HCEC 1CT (cell line): ENCODE results near the gene ZFAND2A.
A peak's percentile ranks its signal among the peaks of the same experiment; 100 is the strongest.
"Not testable (repeated sequence)": the region's sequence is repeated elsewhere in the genome, so short reads cannot be mapped to it uniquely, and the experiment has no call there.

Source experiments
- DNase-seq: peaks from one replicate; pipeline ENCODE4 v3.0.0-alpha.2; 2017

Gene ZFAND2A

GRCh38 chr7:1174881-1175596, 15.0 kb upstream of the ZFAND2A start:
- no peak for DNase-seq

DNA sequence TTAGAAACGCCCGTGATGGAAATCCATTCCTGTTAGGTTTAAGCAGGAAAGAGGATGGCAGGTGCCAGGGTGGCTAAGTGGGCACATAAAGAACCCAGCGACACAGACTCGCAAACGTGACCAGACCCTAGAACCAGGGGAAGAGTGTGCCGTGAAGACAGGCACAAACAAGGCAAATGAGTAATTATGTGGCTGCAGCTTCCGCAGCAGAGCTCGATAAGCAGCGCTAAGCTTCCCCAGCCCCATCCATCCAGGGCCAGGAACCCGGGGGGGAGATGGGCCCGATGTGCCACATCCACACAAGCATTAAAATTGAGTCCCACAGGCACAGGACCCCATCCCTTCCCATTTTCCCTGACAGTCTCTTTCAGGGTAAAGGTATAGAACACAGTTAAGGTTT, 14.0 kb upstream of the ZFAND2A start:
- DNase-seq, result no peak

- DNase-seq, result no peak
Observed at GRCh38 chr7:1172666-1173523, 12.9 kb upstream of the ZFAND2A start.

GRCh38 chr7:1171516-1171915, 11.5 kb upstream of the ZFAND2A start:
- DNase-seq, result not testable (repeated sequence)

DNA sequence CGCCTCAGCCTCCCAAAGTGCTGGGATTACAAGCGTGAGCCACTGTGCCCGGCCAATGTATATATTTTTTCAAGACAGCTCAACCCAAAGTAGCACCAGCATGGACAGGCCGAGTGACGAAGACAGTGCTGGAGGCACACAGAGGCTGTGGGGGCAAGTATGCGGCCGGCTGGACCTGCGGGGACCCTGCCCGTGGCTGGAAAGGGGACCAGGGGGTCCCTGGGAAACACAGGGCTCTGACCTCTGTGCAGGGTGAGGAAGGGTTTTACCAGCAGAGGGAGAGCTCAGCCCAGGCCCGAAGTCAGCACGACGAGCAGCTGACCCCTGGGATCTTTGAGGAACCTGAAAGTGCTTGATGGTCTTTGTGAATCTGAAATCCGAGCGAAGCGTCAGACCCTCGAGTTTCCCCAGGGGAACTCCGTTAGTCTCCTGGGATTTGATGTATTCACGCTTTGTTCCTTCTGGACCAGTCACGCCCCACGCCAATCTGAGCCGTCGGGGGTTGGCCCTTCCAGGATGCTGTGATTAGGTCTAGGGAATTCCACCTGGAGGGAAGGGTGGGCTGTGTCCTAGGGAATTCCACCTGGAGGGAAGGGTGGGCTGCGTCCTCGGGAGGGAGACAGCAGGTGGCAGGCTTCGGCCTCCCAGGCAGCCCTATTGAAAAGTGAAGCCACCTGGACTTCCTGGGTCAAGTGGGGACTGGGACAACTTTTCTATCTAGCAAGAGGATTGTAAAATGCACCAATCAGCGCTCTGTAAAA, 10.9 kb upstream of the ZFAND2A start:
- DNase-seq, result no peak

- no peak for DNase-seq
Observed at GRCh38 chr7:1169409-1170368, 9.7 kb upstream of the ZFAND2A start.

DNA sequence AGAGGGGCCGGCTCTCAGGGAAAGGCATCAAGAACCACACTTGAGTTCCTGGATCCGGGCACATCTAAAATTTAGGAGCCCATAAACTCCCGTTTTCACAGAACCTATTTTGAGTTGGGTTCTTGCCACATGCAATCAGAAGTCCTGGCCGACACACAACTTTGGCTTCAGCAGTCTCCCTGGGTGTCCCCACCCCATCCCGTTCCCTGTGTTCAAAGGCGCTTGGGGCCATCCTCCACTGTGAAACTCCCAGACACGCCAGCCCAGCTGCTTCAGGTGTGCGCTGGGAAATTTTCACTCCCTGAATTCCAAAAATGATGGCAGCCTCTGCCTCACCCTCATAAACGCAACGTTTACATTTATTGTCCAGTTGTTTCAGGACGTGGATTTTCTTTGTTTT, 8.4 kb upstream of the ZFAND2A start:
- no peak for DNase-seq

- DNase-seq, result no peak
Observed at GRCh38 chr7:1164436-1164835, 4.4 kb upstream of the ZFAND2A start.

DNA sequence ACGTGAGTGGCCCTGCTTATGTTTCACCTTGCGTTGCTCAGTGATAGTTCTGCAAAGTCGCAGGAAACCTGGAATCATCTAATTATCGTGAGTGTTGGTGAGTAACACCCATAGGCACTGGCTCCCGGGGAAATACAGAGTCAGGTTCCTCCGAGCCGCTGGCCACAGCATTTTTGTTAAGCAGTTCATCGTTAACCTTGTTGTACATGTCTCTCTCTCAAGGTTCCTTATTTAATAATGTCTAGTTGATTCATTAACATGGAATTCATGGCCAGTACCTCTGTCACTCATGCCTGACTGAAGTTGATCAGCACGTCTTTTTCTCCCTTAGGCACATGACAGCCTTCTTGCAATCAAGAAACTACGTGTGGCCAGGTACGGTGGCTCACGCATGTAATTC, 3.1 kb upstream of the ZFAND2A start:
- no peak for DNase-seq

GRCh38 chr7:1160670-1161021, 650 bp upstream of the ZFAND2A start:
- no peak for DNase-seq

DNA sequence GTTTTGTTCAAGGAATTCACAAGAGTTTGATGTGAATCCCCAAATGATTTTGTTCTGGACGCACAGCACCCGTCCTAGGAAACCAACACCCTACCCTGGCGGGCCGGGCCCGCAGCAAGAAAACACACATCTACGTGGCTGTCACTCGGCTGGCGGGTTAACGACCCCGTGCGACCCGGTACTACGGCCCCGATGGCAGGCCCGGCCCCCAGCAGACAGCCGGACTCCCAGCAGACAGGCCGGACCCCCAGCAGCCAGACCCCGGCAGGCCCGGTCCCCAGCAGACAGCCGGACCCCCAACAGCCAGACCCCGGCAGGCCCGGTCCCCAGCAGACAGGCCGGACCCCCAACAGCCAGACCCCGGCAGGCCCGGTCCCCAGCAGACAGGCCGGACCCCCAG, 765 bp downstream of the ZFAND2A start:
- DNase-seq, result not testable (repeated sequence)

DNA sequence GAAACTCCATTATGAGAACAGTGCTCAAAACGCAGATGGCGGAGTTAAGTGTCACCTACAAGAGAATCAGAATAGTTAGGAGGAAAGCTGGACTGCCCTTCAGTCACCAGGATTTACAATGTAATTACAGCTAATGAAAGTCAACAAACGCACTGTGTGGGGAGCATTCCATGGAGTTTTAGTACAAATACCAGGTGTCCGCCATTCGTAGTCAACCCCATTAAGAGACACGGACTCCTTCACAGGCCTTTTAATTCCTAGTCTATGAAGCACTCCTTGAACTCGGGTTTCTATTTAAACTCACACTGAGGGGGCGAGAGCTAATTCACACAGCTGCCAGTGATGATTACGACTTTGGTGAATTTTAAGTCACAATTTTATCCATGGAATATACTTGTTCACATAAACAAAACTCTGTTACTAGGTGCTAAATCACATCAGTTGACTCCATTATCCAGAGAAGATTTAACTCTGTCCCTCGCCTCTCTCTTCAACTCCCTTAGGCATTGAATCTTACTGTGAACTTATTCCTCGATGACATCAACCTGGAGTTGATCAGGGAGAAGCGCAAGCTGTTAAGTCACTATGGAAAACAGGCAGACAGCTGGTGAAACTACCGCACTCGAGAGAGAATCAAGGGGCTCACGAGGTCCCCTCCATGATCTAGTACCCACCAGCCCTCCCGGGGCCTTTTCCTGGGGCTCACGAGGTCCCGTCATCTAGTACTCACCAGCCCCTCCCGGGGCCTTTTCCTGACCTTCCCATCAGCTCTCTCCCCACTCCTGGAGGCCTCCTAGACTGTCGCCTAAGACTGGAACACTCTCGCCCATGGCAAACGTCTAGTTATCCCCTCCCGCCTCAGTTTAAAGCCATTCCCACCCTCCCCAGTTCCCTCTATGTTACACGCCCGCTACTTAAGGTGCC, 1.5 kb downstream of the ZFAND2A start:
- no peak for DNase-seq

- peak; percentile 51 for DNase-seq
Observed at GRCh38 chr7:1156782-1157535, 3.0 kb downstream of the ZFAND2A start.

GRCh38 chr7:1155818-1156781, 3.9 kb downstream of the ZFAND2A start:
- DNase-seq, result not testable (repeated sequence)

GRCh38 chr7:1154172-1154739, 5.7 kb downstream of the ZFAND2A start:
- DNase-seq, result no peak

DNA sequence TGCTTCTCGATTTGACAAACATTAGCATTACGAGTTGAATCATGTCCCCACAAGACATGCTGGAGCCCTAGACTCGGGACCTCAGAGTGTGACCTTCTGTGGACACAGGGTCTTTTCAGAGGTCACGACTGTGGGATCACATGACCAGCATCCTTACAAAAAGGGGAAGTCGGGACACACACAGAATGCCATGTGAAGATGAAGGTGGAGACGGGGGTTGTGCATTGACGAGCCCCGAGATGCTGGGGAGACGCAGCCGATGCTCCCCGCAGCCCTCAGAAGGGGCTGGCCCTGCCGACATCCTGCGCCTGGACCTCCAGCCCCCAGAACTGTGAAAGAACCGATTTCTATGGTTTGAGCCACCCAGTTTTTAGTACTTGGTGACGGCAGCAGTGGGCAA, 7.5 kb downstream of the ZFAND2A start:
- no peak for DNase-seq

GRCh38 chr7:1151653-1152425, 8.2 kb downstream of the ZFAND2A start:
- DNase-seq, result no peak

DNA sequence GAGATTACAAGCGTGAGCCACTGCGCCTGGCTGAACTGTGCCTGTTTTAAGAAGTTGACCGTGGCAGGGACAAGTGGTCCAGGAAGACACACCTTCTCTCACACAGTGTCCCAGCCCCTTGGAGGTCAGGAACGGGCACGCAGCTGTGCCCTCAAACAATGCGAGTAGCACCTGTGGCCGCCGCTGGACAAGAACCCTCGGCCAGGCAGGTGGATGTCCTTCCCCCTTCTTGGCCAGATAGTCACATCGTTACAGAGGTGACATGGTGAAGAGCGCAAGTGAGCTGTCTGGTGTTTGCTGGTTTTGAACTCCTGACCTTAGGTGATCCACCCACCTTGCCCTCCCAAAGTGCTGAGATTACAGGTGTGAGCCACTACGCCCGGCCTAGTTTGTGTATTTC, 8.8 kb downstream of the ZFAND2A start:
- DNase-seq, result no peak
